ENCODE measurements around the gene LPIN1.

LPIN1 gene

DNA sequence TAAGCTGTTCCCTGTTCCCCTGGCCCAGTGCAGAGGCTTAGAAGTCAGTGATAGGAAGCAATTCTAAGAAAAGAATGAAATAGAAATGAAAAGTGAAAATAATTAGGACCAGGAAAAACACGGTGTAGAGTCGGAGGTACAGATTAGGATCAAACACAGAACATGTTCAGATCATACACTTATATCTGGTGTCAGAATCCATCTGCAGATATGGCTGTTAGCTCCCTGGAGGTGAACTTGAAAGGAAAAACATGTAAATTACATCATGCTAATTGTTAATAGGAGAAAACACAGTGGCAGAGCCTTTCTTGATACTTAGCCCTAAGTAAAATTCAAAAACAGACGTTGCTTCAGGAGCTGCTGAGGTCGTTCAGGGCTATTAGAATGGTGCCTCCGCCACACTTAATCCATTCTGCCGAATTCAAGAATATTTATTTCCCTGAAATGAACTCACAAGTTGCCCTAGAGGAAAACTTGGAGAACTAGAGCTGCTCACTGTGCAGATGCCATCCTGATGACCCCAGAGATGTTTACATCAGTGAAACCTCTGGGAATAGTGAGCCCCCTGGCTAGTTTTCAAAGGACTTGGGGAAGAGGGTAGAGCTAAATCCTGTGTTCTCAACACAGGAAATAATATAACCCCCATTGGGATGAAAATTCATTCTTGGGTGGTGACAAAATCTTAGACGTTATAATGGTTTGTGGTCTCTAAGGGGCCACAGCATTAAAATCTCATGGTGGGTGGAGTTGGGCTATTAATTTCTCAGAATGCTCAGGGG lies 27.5 kb downstream of the LPIN1 start:
- in situ Hi-C loops (cut with HindIII; ENCODE audit: low sequenced_read_pairs) = no loop called here
- H3K4me3 ChIP-seq (ENCODE audit: low read depth, low read length) = no peak overlapping the region
- TF ChIP-seq, protein P1, sequence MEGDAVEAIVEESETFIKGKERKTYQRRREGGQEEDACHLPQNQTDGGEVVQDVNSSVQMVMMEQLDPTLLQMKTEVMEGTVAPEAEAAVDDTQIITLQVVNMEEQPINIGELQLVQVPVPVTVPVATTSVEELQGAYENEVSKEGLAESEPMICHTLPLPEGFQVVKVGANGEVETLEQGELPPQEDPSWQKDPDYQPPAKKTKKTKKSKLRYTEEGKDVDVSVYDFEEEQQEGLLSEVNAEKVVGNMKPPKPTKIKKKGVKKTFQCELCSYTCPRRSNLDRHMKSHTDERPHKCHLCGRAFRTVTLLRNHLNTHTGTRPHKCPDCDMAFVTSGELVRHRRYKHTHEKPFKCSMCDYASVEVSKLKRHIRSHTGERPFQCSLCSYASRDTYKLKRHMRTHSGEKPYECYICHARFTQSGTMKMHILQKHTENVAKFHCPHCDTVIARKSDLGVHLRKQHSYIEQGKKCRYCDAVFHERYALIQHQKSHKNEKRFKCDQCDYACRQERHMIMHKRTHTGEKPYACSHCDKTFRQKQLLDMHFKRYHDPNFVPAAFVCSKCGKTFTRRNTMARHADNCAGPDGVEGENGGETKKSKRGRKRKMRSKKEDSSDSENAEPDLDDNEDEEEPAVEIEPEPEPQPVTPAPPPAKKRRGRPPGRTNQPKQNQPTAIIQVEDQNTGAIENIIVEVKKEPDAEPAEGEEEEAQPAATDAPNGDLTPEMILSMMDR (IDR thresholded peaks at IDR 0.05; ENCODE audit: low read depth, low read length) = no peak
- DNase-seq (ENCODE audit: low read depth, low spot score) = no peak

DNA sequence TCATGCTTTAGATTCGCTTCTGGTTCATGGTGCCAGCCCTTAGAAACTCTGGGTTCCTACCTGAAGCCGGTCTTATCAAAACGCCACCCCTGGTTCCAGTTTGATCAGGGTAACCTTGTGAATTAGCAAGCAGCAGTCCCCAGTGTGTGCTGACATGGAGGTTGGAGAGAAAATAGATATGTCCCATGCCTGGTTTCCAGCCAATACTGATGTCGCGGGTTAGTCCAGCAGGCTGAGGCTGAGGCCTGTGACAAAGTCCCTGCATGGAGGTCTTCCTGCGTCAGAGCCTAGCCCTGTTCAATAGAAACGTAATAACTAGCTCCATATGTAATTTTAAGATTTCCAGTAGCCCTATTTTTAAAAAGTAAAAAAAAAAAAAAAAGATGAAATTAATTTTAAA lies 28.2 kb downstream of the LPIN1 start:
- no peak overlapping the region for H3K4me3 ChIP-seq (ENCODE audit: low read depth, low read length)
- DNase-seq (ENCODE audit: low read depth, low spot score) = no peak
- TF ChIP-seq, protein P1 (IDR thresholded peaks at IDR 0.05; ENCODE audit: low read depth, low read length) = no peak
- in situ Hi-C loops (cut with HindIII; ENCODE audit: low sequenced_read_pairs) = no loop called here

DNA sequence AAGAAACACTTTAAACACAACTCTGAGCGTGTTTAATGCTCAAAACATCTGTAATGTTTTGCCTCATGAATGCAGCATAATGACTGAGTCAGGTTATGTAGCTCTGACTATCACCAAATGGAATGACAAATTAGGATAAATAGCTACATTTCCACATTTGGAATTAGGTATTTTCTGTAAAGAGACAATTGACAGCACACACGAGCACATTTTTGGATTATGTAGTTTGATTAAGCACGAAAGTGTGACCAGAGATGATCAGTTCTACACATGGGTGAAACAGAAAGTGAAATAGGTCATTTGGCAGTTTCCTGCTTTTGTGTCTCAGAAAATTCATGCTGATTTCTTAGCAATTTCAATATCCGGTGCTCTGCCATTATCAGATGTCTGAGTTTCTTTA lies 29.0 kb downstream of the LPIN1 start:
- peak; percentile 38 for DNase-seq (ENCODE audit: low read depth, low spot score)
- no peak overlapping the region for H3K4me3 ChIP-seq (ENCODE audit: low read depth, low read length)
- in situ Hi-C loops (cut with HindIII; ENCODE audit: low sequenced_read_pairs) = loop anchor here (25.0 kb wide), 1 partner anchor 88 kb away; no protein-coding TSS in a partner anchor
- TF ChIP-seq, protein P1 (IDR thresholded peaks at IDR 0.05; ENCODE audit: low read depth, low read length) = no peak

DNA sequence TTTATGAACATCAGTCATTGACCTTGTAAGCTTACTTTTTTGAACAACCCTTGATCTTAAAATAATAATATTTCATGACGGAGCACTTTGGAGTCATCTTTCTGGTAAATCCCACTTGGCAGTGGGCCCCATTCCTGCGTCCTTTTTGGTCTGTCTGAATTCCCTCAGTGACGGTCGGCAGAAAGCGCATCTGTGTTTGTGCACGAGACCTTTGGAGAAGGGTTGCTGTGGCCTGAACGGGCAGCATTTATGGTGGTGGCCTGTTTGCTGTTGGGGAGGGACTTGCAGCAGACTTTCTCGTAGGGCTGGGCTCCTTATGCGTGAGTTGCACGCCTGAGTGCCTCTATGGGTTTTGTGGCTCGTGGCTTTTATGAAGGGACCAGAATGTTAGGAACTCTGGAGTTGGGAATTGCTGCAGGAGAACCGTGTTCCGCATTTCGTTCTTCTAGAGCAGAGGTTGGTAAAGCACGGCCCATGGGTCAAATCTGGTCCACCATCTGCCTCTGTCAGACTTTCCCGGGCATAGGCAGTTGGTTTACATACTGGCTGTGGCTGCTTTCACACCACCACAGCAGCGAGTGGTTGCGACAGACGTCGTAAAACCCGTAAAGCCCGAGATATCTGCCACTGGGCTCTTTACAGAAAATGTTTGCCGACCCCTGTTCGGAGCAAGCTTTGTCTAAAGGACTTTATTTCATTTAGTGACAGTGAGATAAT lies 30.8 kb downstream of the LPIN1 start:
- H3K4me3 ChIP-seq (ENCODE audit: low read depth, low read length) = no peak overlapping the region
- no peak for DNase-seq (ENCODE audit: low read depth, low spot score)
- in situ Hi-C loops (cut with HindIII; ENCODE audit: low sequenced_read_pairs) = loop anchor here (25.0 kb wide), 1 partner anchor 90 kb away; no protein-coding TSS in a partner anchor
- TF ChIP-seq, protein P1 (IDR thresholded peaks at IDR 0.05; ENCODE audit: low read depth, low read length) = no peak

DNA sequence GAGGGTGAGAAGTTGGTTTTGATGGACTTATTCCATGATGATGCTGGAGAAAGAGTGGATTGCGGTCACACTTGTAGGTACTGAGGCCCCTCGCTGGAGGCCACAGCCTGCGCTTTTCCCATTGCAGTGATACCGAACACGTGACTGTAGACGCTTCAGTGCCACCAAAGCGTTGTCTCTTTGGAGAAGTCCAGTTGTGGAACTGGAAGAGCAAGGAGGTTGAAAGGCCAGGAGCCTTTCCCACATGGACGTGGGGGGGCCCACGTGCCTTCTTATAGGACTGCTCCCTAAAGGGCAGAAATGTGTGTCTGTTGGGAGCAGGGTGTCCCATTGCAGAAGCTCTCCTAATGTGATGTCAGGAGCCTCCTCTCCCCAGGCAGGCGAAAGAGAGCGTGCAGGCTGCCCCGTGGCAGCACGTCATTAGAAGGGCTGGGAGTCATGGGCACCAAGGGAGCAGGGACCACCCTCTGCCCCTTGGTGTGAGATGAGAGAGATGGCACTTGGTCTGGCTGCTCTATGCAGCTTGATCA lies 31.5 kb downstream of the LPIN1 start:
- no peak for DNase-seq (ENCODE audit: low read depth, low spot score)
- in situ Hi-C loops (cut with HindIII; ENCODE audit: low sequenced_read_pairs) = loop anchor here (25.0 kb wide), 1 partner anchor 91 kb away; no protein-coding TSS in a partner anchor
- TF ChIP-seq, protein P1 (IDR thresholded peaks at IDR 0.05; ENCODE audit: low read depth, low read length) = no peak
- H3K4me3 ChIP-seq (ENCODE audit: low read depth, low read length) = no peak overlapping the region

DNA sequence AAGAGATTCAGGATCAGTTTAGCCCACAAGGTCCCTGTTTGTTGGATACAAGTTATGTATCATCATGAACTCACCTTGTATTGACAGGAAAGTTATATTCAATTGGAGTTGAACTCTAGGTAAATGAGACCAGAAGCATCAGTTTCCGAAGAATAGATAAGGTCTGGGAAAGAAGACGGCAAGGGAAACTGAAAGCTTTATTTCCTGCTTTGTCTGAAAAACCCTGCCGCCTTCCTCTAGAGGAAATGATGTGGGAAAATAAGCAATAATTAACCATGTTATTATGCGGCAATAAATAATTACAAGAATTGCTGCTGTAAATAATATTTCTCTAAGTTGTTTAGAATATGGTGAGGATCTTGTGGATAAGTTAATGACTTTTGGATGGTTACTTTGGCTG lies 32.0 kb downstream of the LPIN1 start:
- H3K4me3 ChIP-seq (ENCODE audit: low read depth, low read length) = no peak overlapping the region
- no peak for DNase-seq (ENCODE audit: low read depth, low spot score)

More for the DNA sequence above, 32.0 kb downstream of the LPIN1 start:
- in situ Hi-C loops (cut with HindIII; ENCODE audit: low sequenced_read_pairs) = loop anchor here (25.0 kb wide), 1 partner anchor 91 kb away; no protein-coding TSS in a partner anchor
- TF ChIP-seq, protein P1 (IDR thresholded peaks at IDR 0.05; ENCODE audit: low read depth, low read length) = no peak

All from astrocyte of the spinal cord (primary cell).